Fibroblast of skin of right quadriceps (primary cell): ENCODE results near the gene RBMS1.

Experiments
- DNase-seq: peaks from one replicate; pipeline ENCODE4 v3.0.0-alpha.2; 2013

RBMS1 gene

DNA sequence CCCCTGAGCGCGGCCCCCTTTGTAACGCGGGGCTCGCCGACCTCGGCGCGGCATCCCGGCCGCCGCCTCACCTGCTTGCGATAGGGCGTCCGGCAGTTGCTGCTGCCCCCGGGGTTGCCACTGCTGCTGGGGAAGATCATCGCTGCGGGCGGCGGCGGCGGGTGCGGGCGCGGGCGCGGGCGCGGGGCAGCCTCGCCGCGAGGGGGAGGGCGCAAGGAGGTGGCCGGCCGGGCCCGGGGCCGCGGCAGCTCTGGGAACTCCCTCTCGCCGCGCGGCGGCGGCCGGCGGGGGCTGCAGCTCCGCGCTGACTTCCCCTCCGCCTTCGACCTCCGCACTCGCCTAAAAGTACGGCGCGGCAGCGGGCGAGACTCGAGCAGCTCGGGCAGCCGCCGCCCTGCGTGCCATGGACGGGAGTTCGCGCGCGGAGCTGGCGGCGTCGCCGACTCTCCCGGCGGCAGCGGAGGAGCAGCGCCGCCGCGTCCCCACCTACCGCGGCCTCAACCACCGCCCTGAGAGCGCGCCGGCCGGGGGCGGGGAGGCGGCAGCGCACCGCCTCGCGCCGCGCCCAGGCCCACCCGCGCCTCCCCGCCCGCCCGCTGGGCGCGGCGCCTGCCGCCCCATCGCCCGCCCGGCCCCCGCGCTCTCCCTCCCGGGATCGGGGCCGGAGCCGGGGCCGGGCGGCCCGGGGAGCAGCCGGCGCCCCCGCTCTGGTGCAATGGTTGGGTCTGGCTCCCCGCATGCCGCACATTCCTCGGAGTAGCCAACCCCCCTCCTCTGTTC, 86.0 kb downstream of the RBMS1 start:
- DNase-seq: peak; percentile 76

DNA sequence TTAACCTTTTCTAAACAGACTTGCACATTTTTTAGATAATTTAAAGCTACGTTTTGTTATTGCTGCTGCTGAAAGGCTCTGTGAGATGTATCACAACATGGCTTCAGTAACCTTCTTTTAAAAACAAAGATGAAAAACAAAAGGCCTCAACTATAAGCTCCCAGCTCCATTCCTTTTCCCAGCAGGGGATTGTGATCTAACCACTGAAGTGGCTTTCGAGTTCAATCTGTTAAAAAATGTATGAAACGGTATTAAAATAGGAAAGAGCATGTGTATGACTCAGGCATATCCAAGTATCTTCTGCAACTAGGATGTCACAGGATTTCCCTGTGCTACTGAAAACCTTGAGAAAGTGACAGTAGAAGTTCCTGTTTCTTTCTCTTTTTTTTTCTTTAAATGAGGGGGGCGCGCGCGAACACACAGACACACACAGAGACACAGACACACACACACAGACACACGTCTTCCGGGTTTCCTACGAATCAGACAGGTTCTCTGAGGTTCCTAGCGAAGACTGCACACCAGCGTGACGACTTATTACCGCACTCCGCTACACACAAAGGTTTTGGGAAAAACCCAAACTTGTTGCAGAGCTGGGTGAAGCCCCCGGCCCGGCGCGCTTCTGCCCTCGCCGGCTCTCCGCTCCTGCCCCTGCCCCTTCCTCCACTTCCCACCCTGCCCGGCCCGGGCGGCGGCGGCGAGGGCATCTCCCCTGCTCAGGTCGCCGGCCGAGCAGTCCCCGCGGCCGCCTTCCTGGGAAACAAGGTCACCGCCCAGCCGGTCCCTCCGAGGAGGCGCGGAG, 86.8 kb downstream of the RBMS1 start:
- peak; percentile 81 for DNase-seq

DNA sequence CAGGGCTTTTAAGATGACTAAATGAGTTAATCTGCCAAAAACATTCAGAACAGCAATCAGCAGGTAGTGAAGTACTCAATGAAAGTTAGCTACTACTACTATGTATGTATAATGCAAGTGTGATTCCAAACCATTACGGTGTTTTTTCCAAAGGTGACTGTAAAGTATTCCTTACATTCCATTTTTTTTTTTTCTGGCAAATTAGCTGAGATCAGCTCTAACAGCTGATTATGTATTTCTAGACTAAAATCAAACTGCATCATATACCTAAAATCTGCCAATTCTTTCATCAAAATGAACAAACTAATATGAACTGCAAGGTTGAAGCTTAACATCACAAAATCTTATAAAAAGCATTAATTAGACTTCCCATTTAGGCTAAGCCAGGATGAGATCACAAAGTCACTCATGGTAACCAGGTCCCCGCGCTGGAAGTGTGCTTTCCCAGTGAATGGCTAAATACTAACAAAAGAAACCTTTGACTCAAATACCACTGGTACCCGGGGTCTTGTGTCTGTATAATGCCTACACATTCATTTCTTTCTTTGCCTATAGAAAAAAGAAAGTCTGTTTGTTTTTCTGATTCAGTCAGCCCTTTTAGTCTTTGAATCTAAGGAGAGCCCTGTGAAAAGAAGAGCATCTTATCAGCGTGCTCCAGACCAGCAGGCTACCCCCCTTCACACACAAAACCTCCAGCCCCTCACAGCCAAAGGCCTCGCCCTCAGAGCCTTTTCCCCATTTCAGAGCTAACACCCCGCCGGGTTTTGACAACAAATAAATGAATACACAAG, 88.3 kb downstream of the RBMS1 start:
- DNase-seq: no peak

DNA sequence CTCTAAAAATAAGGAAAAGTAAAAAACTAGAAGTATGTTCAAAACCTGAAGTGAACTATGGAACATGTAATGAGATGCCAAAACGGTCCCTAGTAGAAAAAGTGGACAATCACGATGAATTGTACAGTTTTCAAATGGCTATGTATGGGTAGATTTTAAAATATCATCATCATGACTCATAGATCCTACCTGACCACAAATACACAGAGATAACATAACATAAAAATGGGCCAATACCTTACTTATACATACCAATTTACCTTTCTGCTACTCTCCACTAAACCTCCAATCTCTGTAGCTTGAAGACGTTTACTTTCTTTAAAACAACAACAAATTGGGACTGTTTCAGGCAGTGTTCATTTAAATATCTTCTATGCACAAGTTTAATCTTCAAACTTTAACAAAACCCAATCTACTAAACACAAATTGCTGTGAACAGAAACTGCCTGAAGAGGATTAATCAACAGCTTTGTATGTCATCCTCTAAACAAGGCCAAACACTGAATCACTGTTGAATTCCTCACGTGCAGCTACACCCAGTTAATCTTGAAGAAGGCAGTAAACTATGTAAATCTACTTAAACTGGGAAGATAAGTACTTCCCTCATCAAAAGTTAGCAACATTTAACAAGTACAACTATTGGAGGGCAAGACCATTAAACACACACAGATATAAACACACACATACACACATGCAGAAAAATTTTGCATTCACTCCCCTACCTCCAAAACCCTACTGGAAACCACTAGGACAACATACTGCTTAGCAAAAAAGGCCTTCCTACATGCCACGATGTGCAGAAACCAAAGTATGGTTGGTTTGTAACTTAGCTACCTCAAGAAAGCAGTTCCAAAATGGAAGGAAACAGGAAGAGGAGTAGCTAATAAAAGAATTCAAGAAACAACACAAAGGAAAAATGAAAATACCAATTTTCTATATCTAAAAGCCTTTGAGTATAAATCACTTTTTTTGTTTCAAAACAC, 90.3 kb downstream of the RBMS1 start:
- peak; percentile 78 for DNase-seq

DNA sequence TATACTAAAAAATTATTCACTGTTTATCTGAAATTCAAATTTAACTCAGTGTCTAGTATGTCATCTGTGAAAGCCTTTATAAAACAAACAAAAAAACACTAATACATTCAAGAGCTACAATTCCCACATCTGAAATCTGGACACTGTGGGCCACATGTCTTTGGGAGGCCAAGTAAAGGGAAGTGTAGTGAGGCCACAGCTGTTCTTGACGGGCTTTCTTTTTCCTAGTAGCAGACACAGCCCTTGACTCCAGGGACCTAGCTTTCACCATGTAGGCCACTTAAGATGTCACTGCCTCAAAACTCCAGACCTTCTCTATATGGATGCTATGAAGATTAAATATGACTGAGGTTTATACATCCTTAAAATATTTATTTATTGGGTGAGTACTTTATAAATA, 91.1 kb downstream of the RBMS1 start:
- no peak for DNase-seq

DNA sequence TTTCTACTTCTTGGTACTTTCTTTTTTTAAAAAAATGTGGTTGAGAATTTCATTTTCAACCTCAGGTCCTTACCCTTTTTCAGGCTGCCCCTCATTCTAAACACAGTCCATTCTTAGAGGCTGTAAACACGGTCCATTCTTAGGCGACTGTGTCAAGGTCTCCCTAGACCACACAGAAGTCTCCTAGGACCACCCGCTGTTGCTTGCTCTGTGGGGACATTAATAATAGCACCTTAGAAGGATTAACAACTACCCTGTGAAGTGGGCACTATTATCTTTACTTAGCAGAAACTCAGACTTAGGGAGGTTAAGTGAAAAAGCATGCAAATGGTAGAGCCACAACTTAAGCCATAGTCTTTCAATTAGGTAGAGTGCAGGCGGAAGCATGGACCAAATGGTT, 91.7 kb downstream of the RBMS1 start:
- DNase-seq: no peak

DNA sequence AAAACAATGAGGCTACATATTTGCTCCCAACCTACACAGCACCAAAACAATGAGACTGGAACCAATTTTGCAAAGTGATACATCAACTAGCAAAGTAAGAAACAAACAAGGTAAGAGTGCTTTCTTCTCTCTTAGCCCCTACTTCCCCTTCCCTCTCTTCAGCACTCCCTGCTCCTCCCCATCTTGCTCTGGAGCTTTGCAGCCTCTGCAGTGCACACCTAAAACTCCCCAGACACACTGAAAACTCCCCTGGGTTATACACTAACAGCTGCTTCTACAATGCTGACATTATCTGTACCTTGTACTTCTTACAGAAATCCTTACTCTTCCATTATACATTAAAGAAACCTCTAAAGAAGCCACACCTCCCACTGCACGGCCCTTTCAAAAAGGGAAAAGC, 93.7 kb downstream of the RBMS1 start:
- no peak for DNase-seq

DNA sequence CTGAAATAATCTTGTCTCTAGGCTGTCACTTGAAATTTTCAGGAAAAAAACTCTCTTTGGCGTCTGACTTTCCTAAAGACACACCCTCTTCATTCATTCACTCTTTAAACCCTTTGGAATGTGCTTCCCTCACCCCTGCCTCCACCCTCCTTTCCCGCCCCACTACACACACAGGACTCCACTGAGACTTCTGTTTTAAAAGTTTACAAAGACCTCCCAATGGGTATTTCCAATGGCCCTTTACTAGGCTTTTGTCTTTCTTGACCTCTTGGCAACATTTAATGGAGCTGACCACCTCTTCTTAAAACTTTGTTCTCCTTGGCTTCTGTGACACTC, 96.1 kb downstream of the RBMS1 start:
- peak; percentile 64 for DNase-seq

DNA sequence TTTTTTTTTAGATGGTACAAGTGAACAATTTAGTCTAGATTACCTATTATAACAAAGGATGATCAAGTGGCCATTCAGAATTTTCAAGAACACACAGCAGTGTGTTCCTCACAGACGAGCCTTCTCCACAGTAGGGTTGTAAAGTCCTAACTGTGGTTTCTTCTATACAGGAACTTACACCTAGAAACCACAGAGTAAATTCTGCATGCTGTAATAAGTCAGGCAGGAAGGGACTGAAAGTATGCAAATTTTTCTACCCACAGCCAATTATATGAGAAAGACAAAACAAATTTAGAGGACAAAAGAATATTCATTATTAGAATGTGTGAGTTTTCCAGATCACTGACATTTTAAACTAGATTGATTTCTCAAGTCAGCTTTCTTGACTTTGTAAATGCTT, 99.5 kb downstream of the RBMS1 start:
- DNase-seq: no peak

DNA sequence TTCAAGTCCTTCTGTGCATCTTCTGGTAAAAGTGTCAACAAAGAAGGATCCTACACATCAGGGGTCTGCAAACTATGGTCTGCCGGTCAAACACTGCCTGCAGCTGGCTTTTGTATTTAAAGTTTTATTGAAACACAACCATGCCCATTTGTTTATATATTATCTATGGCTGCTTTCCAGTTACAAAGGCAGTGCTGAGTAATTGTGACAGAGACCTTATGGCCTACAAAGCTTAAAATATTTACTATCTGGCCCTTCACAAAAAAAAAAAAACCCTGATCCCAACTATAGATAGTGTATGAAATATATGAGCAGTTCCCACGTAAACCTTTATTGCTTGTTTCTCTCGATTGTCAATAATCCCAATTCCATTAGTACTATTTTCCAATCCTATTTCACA, 101.4 kb downstream of the RBMS1 start:
- no peak for DNase-seq

DNA sequence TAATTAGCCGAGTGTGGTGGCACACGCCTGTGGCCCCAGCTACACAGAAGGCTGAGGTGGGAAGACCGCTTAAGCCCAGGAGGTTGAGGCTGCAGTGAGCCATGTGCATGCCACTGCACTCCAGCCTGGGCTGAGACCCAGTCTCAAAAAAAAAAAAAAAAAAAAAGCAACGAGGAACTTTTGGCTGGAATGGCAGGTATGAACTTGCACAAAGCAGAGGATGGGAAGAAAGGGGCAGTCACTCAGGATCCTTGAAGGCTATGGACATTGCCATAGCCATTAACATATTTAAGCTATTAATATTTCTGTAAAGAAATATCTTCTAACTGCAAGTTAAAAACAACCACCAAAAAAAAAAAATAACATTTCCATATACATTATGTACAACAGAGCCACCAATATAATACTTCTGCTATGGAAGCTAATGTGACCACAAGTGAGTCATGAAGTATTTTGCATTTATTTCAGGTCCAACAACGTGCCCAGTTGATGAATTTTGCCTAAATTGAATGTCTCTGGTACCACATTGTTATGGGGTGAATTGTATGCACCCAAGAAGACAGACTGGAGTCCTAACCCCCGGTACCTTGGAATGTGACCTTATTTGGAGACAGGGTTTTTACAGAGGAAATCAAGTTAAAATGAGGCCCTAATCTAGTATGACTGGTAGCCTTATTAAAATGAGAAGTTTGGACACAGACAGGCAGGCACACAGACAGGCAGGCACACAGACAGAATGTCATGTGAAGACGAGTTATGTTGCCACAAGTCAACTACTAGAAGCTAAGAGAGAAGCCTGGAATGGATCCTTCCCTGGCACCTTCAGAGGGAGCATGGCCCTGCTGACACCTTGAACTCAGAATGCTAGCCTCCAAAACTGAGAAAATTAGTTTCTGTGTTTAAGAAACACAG, 102.8 kb downstream of the RBMS1 start:
- DNase-seq: peak; percentile 92

DNA sequence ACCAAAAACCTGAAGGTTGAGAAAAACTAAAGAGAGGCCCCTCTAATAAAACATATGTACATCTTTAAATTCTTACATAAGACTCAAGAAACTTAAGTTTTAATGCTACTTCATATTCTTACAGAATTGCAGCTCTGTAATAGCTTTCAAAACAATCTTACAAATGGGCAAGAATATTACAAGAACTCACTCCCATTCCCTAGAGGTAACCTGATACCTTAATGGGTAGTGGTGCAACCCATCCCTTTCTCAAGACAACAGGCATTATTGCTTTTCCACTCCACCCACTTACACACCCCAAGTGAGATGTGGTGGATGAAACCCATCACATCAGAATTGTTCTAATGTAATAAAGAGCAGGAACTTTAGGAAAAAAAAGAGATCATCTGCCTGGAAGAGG, 103.7 kb downstream of the RBMS1 start:
- peak; percentile 75 for DNase-seq

DNA sequence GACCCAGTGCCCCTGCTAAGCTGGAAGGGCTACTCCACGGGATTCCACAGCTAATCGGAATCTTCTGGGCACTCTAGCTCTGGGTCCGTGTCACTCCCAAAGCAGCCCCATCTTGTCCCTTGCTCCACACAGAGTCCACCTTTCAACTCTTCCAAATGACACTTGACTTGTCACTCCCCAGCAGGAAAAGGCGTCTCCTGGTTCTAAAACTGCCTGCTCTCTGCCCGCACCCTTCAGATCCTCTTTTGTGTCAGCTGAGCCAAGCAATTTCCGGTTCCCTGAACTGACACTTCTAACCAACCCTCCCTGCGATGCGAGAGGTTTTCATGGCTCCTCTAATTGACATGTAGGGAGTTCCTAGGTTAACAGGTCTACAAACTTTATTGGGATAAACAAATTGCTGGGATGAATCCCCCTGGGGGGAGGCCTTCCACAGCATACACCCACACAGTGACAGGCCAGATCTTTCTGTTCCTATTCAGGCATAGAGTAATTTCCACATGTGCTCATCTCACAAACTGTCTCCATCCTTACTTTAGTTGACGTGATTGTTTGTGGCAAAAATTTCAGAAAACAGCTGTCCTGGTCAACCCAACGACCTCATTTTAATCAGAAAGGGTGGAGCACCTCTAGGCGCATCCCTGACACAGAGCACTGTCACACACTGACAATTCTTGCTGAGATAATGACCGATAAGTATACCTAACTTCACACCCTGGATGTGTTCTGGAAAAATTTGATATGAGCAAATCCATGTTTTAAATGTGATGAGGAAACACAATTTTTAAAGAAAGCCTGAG, 104.9 kb downstream of the RBMS1 start:
- no peak for DNase-seq

DNA sequence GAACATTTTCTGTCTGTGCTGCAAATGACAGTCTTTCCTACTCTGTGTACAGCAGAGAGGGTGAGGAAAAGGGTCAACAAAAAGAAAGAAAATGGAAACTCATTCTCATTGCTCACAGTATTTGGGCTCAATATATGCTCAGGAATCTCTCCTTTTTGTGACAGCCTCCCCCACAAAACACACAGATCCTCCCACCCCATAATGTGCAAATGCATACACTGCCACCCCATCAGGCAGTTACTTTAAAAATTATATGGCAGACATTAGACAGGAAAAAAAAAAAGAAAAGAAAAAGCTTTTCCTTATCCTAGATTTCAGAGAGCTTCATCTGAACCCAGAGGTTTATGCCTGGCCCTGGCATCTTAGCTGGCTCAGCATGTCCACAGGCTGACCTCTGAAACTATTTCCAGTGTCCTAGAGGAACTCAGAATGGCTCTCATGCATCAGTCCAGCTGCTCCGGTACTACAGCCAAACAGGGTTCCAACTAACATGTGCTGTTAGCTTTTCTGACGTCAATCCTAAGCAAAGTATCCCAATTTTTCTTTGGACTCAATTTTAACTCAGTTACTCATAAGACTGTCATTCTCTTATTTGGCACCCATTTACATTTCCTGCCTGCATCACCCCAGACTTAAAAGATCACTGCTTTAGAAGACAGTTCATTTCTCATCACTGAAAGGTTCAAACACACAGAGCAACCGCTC, 105.9 kb downstream of the RBMS1 start:
- DNase-seq: peak; percentile 96

DNA sequence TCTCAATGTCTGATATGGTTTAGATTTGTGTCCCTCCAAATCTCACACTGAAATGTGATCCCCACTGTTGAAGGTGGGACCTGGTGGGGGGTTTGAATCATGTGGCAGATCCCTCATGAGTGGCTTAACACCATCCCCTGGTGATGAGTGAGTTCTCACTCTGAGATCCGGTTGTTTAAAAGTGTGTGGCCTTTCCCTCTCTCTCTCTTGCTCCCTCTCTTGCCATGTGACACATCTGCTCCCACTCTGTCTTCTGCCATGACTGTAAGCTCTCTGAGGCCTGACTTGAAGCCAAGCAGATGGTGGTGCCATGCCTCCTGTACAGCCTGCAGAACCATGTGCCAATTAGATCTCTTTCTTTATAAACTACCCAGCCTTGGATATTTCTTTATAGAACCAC, 108.8 kb downstream of the RBMS1 start:
- DNase-seq: no peak

DNA sequence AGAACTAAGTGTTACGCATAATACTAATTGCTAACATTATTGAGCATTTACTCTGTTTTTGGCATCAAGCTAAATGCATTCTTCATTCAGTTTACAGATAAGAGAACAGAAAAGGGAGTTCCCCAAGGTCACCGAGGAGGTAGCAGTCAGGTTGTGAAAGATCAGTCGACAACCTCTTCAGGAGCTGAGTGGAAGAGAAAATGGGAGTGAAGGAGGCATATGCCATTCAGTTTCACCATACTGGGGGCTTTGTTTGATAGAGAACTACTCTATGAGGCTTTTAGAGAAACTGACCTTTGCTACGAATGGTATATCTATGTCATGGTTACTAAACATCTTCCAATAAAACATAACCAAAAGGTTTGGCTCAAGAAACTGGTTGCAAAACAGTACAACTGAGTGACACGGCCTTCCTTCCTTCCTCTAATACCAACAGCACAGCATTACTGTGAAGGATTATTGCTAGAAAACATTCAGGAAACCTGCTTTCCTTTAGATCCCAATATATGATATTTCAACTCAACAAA, 112.1 kb downstream of the RBMS1 start:
- DNase-seq: no peak

DNA sequence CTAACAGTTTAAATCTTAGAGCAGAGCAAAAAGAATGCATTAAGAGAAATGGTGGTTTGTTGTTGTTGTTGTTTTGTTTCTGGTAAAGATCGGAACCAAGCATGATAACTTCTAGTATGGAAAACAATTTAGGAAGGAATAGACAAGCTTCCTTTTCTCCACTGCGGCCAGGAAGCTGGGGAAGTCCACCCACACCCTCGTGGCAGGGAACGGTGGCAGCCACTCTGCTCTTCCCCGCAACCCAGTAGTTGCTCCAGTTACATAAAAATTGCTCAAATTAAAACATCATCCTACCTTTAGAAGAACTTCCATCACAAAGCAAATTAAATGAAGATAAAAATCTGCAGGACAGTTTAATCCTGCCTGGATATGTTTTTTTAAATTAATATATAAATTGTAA, 113.0 kb downstream of the RBMS1 start:
- DNase-seq: no peak

DNA sequence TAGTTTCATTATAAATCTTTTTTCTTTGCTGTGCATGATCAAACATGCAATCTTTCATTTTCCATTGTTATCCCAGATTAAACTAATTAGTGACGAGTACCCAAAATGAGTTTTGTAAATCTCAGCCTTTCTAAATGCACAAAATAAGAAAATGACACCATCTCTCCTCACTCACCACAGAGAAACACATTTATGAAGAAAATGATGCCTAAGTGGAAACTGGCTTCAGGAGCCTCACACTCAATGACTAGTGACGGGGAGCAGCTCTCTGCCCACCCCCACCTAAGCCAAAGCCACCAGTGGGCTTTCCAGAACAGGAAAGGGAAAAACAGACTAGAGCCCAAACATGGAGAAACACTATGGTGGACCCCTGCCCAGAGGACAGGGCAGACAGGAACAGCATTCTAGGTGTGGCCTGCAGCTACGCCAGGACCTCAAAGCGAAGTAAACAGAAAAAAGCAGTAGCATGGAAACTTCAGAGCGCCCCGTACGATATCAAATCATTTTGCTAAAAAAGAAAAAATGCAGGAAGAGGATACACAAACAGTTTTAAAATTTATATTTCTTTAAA, 113.5 kb downstream of the RBMS1 start:
- DNase-seq: no peak

DNA sequence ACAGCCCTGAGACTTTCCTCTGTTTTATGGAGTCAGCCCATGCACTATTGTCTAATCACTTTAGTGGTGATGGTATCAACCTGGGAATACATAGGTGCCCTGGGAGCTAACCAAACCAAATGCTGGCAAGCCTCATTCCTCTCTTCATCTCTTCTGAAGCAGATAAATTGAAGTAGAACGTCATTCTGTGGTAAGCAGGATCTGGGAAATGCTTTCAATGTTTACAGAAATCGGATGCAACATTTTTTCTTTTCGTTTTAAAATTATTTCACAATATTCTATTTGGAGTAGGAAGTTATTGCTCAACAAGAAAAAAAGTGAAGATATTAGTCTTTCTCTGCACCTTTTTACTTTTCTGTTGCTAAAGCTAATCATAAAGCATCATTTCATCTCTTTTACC, 114.2 kb downstream of the RBMS1 start:
- peak; percentile 84 for DNase-seq
